ENCODE results near the gene TMEM30B.

GRCh38 chr14:61238611-61239245 is 42.4 kb downstream of the TMEM30B start:
- TF ChIP-seq SRF (IDR thresholded peaks at IDR 0.05; ENCODE audit: low read depth) (no peak), YY1 (IDR thresholded peaks at IDR 0.05; ENCODE audit: extremely low read depth, insufficient replicate concordance, low read depth, low read length) (no peak), EZH2 (IDR thresholded peaks at IDR 0.05) (no peak), POLR2A (IDR thresholded peaks at IDR 0.05; ENCODE audit: borderline replicate concordance, extremely low read depth, insufficient read depth, insufficient read length) (no peak), SP1 (IDR thresholded peaks at IDR 0.05; ENCODE audit: low read depth) (no peak), ELF1 (IDR thresholded peaks at IDR 0.05; ENCODE audit: borderline replicate concordance, low read depth) (no peak)
- TF ChIP-seq, protein P1, sequence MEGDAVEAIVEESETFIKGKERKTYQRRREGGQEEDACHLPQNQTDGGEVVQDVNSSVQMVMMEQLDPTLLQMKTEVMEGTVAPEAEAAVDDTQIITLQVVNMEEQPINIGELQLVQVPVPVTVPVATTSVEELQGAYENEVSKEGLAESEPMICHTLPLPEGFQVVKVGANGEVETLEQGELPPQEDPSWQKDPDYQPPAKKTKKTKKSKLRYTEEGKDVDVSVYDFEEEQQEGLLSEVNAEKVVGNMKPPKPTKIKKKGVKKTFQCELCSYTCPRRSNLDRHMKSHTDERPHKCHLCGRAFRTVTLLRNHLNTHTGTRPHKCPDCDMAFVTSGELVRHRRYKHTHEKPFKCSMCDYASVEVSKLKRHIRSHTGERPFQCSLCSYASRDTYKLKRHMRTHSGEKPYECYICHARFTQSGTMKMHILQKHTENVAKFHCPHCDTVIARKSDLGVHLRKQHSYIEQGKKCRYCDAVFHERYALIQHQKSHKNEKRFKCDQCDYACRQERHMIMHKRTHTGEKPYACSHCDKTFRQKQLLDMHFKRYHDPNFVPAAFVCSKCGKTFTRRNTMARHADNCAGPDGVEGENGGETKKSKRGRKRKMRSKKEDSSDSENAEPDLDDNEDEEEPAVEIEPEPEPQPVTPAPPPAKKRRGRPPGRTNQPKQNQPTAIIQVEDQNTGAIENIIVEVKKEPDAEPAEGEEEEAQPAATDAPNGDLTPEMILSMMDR (IDR thresholded peaks at IDR 0.05 in 2 of 3, conservative IDR thresholded peaks at IDR 0.05 in 1 of 3; ENCODE audit: borderline replicate concordance in 1 of 3, insufficient read depth in 1 of 3, low read depth in 2 of 3, low read length in 2 of 3), result no peak
- TF ChIP-seq, protein P2, sequence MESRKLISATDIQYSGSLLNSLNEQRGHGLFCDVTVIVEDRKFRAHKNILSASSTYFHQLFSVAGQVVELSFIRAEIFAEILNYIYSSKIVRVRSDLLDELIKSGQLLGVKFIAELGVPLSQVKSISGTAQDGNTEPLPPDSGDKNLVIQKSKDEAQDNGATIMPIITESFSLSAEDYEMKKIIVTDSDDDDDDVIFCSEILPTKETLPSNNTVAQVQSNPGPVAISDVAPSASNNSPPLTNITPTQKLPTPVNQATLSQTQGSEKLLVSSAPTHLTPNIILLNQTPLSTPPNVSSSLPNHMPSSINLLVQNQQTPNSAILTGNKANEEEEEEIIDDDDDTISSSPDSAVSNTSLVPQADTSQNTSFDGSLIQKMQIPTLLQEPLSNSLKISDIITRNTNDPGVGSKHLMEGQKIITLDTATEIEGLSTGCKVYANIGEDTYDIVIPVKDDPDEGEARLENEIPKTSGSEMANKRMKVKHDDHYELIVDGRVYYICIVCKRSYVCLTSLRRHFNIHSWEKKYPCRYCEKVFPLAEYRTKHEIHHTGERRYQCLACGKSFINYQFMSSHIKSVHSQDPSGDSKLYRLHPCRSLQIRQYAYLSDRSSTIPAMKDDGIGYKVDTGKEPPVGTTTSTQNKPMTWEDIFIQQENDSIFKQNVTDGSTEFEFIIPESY (IDR thresholded peaks at IDR 0.05; ENCODE audit: extremely low read depth, insufficient replicate concordance, low read length), result no peak

Measured in HCT116 (cell line).